PC-9 (cell line): ENCODE data around the gene EIF4G3. TPM values are rescaled to one million over a fixed set of nuclear protein-coding genes. Genes with fewer than 3 reads are reported as not detected.

Source experiments
- BruUV-seq: library from RNA; stranded (reverse); fragments of 400-500 nt; replicated peaks from 2 replicates; lab custom pipeline; 2021; lab: Mats Ljungman, UMichigan
- CTCF ChIA-PET: fragments of 300-600 bp; sonication (Branson Sonifier 250); formaldehyde crosslinking; loops from one replicate; lab custom pipeline; 2022; ENCODE audit warnings: antibody characterized with exemption; lab: Charles Lee
- POLR2A ChIA-PET: fragments of 300-600 bp; sonication (Branson Sonifier 250); formaldehyde crosslinking; loops from one replicate; lab custom pipeline; 2022; ENCODE audit warnings: antibody characterized with exemption; ENCODE audit not compliant: unreplicated experiment; lab: Charles Lee
- DNase-seq, 2 experiments: peaks; one replicate each; pipeline versions ENCODE4 v3.0.0 to v3.0.0-alpha.2; 2015 to 2022; ENCODE audit warnings: mixed read lengths in 1 of 2
- H2AFZ ChIP-seq: fragments of 200-600 bp; sonication (generic); 2 replicates; pipeline ENCODE4 v1.8.1; 2017; ENCODE audit warnings: antibody characterized with exemption
- H3F3A ChIP-seq: fragments of 200-600 bp; sonication (generic); 2 replicates; pipeline ENCODE4 v1.8.1; 2017; ENCODE audit warnings: antibody characterized with exemption, mild to moderate bottlenecking, low read depth; ENCODE audit not compliant: insufficient read depth
- H3K27ac ChIP-seq: fragments of 200-600 bp; sonication (generic); 2 replicates; pipeline ENCODE4 v1.6.1; 2016; ENCODE audit warnings: mixed run types
- H3K27me3 ChIP-seq: fragments of 200-600 bp; sonication (generic); 2 replicates; pipeline ENCODE4 v1.6.1; 2016; ENCODE audit warnings: low read depth, mixed run types; ENCODE audit not compliant: insufficient read depth
- H3K36me3 ChIP-seq: fragments of 200-600 bp; sonication (generic); 2 replicates; pipeline ENCODE4 v1.6.1; 2016; ENCODE audit warnings: low read depth, mixed run types
- H3K4me1 ChIP-seq: fragments of 200-600 bp; sonication (generic); replicated peaks from 2 replicates; pipeline ENCODE4 v1.6.1; 2016; ENCODE audit warnings: mixed run types; ENCODE audit not compliant: insufficient read depth
- H3K4me2 ChIP-seq: fragments of 200-600 bp; sonication (generic); 2 replicates; pipeline ENCODE4 v1.6.1; 2017; ENCODE audit warnings: mixed run types
- H3K4me3 ChIP-seq: fragments of 200-600 bp; sonication (generic); 2 replicates; pipeline ENCODE4 v1.6.1; 2016; ENCODE audit warnings: mixed run types
- H3K79me2 ChIP-seq: fragments of 200-600 bp; sonication (generic); 2 replicates; pipeline ENCODE4 v1.6.1; 2017; ENCODE audit warnings: low read depth, mixed run types
- H3K9me2 ChIP-seq: fragments of 200-600 bp; sonication (generic); 2 replicates; pipeline ENCODE4 v1.8.1; 2017; ENCODE audit warnings: mild to moderate bottlenecking; ENCODE audit not compliant: insufficient read depth
- H3K9me3 ChIP-seq: fragments of 200-600 bp; sonication (generic); 2 replicates; pipeline ENCODE4 v1.8.1; 2016; ENCODE audit warnings: low read depth; ENCODE audit not compliant: insufficient read depth
- H4K20me1 ChIP-seq: fragments of 200-600 bp; sonication (generic); 2 replicates; pipeline ENCODE4 v1.8.1; 2017; ENCODE audit not compliant: insufficient read depth
- EZH2 ChIP-seq: fragments of 200-600 bp; sonication (generic); IDR thresholded peaks from 2 replicates; pipeline ENCODE4 v1.8.0; 2017; ENCODE audit warnings: antibody characterized with exemption, low read depth
- intact Hi-C: fragments of 100-400 bp; cut with micrococcal nuclease; formaldehyde crosslinking; loops from one replicate; pipeline ENCODE4 v1.10.0; 2022; ENCODE audit not compliant: unreplicated experiment
- total RNA-seq: library from RNA; stranded (reverse); gene quantifications from 2 replicates; pipeline ENCODE4 v1.2.3, GENCODE V29; 2021
- TF ChIP-seq, protein P1 (sequence below): fragments of 200-600 bp; sonication (generic); conservative IDR thresholded peaks from 2 replicates; pipeline ENCODE4 v1.6.1; 2017; ENCODE audit warnings: mixed run types, antibody characterized with exemption, mild to moderate bottlenecking, moderate library complexity

The EIF4G3 gene
- total RNA-seq, 1 experiment from 2014 or later = 63.2 TPM

- Histone ChIP-seq H3K9me2 (no peaks in the 10 kb centered on the region), H4K20me1 (no peaks in the 10 kb centered on the region), H3K79me2 (no peaks in the 10 kb centered on the region), H3K27ac (no peak overlapping the region), H3K27me3 (no peaks in the 10 kb centered on the region), H2AFZ (no peak overlapping the region), H3K4me1 (no peaks in the 10 kb centered on the region), H3F3A (0 out of 2 replicates have a peak, but pooled peaks cover under 1% of the 10 kb centered on the region), H3K9me3 (no peaks in the 10 kb centered on the region), H3K4me3 (no peak overlapping the region), H3K4me2 (no peak overlapping the region), H3K36me3 (no peaks in the 10 kb centered on the region)
- BruUV-seq = no TSS peak
- POLR2A ChIA-PET = no interaction called here
- TF ChIP-seq EZH2 = no peak
- TF ChIP-seq, protein P1, sequence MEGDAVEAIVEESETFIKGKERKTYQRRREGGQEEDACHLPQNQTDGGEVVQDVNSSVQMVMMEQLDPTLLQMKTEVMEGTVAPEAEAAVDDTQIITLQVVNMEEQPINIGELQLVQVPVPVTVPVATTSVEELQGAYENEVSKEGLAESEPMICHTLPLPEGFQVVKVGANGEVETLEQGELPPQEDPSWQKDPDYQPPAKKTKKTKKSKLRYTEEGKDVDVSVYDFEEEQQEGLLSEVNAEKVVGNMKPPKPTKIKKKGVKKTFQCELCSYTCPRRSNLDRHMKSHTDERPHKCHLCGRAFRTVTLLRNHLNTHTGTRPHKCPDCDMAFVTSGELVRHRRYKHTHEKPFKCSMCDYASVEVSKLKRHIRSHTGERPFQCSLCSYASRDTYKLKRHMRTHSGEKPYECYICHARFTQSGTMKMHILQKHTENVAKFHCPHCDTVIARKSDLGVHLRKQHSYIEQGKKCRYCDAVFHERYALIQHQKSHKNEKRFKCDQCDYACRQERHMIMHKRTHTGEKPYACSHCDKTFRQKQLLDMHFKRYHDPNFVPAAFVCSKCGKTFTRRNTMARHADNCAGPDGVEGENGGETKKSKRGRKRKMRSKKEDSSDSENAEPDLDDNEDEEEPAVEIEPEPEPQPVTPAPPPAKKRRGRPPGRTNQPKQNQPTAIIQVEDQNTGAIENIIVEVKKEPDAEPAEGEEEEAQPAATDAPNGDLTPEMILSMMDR = no peak
- no peak for DNase-seq
- CTCF ChIA-PET = no interaction called here
- intact Hi-C loops = no loop called here
Measured at GRCh38 chr1:20887246-20887645, 289.5 kb downstream of the EIF4G3 start.

DNA sequence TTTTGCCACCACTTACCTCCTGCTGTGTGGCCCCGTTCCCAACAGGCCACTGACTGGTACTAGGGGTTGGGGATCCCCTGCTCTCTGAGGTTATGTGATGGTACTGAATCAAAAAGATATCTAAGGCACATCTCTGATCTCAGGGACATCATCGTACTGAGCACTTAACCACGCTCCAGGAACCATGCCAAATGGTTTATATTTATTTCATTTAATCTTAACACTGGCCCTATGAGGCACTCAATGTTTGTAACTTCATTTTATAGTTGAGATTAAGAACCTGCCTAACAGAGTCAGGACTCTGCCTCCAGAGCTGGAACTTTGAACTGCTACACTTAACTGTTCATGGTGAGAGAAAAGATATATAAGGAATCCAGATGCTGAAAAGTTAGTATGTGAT, 291.6 kb downstream of the EIF4G3 start:
- Histone ChIP-seq H3K9me3 (no peaks in the 10 kb centered on the region), H3K79me2 (no peaks in the 10 kb centered on the region), H3K4me2 (no peak overlapping the region), H3K4me1 (no peaks in the 10 kb centered on the region), H3K27me3 (no peaks in the 10 kb centered on the region), H2AFZ (no peak overlapping the region), H3K36me3 (no peaks in the 10 kb centered on the region), H3K9me2 (no peaks in the 10 kb centered on the region), H3K4me3 (no peak overlapping the region), H3K27ac (no peak overlapping the region), H4K20me1 (no peaks in the 10 kb centered on the region), H3F3A (no peaks in the 10 kb centered on the region)
- ChIA-PET POLR2A (no interaction called here), CTCF (no interaction called here)
- no peak for DNase-seq
- BruUV-seq = no TSS peak
- intact Hi-C loops = no loop called here
- no peak for TF ChIP-seq EZH2
- TF ChIP-seq, protein P1 = no peak

GRCh38 chr1:20884513-20884912, 292.2 kb downstream of the EIF4G3 start:
- Histone ChIP-seq H2AFZ (no peak overlapping the region), H3K27ac (no peak overlapping the region), H3K9me2 (no peaks in the 10 kb centered on the region), H3K4me3 (no peak overlapping the region), H3K4me2 (no peak overlapping the region), H3K9me3 (no peaks in the 10 kb centered on the region), H3K79me2 (no peaks in the 10 kb centered on the region), H3K4me1 (no peaks in the 10 kb centered on the region), H4K20me1 (no peaks in the 10 kb centered on the region), H3K36me3 (no peaks in the 10 kb centered on the region), H3K27me3 (no peaks in the 10 kb centered on the region), H3F3A (no peaks in the 10 kb centered on the region)
- BruUV-seq = no TSS peak
- ChIA-PET CTCF (no interaction called here), POLR2A (no interaction called here)
- TF ChIP-seq, protein P1 = no peak
- TF ChIP-seq EZH2 = no peak
- intact Hi-C loops = no loop called here
- no peak for DNase-seq
